GDM1 (cell line): ENCODE data around the gene FCER2.

Experiments
- DNase-seq: peaks from one replicate; lab custom pipeline; 2025; lab: John Stamatoyannopoulos, UW

The FCER2 gene

DNA sequence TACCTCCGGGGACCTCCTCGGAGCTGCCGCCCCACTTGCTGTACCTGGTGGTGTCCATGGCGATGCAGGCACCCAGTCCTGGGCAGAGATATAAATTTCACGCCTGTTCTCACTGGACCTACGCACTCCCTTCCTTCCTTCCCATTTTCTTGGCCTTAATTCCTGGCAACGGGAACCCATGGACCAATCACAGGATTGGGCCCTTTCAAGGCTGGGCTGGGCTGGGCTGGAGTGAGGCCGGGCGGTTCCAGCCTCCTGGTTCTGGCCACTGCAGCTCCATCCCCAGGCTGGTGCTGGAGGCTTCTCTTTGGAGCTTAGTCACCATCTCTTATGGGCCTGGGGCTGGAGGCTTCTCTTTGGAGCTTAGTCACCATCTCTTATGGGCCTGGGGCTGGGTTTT is 30.1 kb upstream of the FCER2 start, which contains the start of gene CLEC4G:
Gene CLEC4G (minus strand): TSS at position 66 of the 400 bp plus-strand sequence. CDS start 8 bp downstream, at position 58.
- no peak for DNase-seq

DNA sequence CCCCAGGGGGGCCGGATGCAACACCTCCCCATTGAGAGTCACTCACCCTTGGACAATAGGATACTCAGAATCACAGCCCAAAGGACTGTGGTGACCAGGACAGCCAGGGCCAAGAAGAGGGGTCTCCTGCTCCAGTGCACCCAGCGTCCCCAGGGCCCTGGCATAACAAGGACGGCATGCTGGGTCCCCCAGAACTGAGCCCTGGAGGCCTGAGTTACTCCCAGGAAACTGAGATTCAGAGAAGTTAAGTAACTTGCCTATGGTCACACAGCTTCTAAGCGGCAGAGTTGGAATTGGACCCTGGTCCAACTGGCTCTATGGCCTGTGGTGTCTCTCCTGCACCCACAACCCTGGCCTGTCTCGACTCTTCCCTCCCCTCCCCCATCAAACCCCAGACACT is 29.7 kb upstream of the FCER2 start:
- no peak for DNase-seq

DNA sequence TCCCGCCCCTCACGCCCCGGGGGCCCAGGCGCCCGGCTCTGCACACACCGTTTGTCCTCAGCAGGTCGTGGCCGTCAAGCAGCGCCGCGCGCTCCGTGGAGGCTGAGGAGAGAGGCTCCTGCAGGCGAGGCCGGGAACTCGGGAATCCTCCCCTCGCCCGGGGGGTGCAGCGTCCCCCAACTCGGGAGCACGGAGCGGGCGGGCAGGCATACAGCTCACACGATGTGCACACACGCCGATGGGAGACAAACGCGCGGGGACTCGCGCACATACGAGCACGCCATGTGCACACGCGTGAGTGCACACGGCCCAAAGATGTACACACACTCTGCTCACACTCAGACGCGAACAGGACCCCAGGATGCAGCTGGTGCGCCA is 29.3 kb upstream of the FCER2 start:
- no peak for DNase-seq

DNA sequence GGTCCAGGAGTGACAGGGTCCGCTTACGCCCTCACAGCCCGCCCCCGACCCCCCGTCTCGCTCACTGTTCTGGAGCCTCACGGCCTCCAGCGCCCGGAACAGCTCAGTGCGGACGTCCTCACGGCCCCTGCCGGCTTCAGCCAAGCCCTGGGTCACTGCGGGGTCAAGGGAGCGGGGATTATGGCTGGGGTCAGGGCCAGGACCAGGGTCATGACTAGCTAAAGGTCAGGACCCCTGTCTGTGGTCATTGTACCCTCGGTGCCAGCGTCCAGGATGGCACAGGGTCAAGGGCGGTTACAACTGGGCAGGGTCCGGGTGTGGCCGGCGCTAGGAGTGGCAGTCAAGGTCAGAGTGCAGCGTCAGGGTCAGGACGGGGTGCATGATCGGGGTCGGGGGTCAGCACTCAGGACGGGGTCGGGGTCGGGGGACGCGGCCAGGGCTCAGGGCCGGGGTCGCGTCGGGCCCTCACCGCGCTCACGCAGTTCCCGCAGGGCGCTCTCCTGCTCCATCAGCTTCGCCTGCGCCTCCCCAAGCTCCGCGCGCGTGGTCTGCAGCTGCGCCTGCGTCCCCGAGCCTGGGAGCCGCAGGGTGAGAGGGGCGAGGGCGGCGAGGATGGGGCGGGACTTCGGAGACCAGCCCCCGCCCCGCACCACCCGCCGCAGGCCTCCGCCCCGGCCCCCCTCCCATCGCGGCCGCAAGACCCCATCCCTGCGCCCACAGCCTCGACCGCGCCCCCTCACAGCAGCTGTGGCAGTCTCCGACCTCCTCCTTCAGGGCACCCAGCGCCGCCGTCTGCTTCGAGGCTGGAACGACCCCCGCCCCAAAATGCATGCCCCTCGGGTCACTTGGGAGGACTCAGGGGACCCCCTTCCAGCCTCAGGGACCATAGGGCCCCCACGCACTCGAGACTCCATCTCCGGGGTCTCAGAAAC is 28.6 kb upstream of the FCER2 start:
- no peak for DNase-seq

DNA sequence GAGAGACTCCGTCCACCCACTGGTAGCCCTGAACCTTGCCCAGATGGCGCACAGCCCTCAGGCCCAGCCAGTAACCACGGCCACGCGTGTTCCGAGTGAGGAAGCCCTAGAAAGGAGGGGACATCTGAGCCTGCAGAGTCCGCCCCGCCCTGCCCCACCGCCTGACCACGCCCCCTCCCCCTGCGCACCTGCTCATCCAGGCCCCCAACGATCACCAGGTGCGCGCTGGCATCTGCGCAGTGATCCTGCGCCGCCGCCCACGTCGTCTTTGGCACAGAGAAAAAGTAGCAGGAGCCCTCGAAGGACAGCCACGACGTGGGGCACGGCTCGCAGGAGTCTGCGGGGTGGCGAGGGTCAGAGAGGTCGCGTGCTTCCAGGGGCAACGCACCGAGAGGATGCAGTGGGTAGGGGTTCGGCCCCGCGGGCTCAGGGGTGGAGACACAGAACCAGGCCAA is 27.9 kb upstream of the FCER2 start:
- DNase-seq: no peak

DNA sequence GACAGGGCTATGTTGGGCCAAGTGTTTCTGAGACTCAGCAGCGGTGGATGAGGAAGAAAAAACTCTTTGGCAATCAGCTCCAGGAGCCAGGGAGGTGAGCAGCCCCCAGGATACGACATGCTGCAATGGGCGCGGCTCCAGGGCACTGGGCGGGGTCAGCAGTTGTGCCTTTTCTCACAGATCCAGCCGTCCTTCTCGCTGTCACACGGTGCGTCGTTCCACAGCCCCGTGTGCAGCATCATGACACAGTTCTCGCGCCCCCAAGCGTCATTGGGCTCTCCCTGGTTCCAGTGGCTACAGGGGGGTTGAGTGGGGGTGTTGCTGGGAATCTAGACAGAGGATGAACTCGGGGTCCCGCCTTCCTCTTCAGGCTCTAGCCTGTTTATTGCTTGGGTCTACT is 27.3 kb upstream of the FCER2 start:
- no peak for DNase-seq

DNA sequence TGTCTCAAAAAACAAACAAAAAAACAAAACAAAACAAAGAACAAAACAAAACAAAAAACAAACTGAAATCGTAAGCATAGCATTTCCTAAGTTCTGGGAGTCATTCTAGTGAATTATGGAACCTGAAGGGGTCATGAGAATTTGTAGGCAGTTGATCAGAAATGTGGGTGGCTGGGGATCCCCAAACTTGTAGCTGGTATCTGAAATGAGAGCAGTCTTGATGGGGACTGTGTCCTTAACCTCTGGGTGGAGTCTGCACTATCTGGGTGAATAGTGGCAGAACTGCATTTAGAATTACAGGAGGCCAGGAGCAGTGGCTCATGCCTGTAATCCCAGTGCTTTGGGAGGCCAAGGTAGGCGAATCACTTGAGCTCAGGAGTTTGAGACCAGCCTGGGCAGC is 23.9 kb upstream of the FCER2 start:
- no peak for DNase-seq

DNA sequence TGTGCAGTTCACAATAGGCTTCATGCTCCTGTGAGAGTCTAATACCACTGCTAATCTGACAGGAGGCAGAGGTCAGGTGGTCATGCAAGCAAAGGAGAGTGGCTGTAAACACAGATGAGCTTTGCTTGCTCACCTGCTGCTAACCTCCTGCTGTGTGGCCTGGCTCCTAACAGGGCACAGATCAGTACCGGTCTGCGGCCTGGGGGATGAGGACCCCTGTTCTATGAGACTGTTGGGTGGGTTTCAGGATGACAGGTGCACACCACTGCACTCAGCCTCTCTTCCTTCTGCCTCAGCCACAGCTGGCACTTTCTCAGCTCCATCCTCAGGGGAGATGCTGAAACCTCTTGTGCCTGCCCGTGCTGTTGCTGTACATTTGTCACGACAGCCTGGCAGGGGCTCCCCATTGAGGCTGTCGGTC is 20.3 kb upstream of the FCER2 start:
- DNase-seq: no peak

DNA sequence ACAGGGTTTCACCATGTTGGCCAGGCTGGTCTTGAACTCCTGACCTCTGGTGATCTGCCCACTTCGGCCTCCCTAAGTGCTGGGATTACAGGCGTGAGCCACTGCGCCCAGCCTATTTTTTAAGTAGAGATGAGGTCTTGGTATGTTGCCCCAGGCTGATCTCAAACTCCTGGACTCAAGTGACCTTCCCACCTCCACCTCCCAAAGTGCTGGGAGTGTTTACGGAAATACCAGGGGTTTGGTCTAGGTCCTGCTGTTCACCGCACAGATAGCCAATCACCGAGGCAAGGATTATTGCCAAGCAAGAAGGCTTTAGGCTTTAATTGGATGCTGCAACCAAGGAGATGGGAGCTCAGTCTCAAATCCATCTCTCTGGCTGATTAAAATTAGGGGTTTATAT is 18.4 kb upstream of the FCER2 start:
- no peak for DNase-seq

DNA sequence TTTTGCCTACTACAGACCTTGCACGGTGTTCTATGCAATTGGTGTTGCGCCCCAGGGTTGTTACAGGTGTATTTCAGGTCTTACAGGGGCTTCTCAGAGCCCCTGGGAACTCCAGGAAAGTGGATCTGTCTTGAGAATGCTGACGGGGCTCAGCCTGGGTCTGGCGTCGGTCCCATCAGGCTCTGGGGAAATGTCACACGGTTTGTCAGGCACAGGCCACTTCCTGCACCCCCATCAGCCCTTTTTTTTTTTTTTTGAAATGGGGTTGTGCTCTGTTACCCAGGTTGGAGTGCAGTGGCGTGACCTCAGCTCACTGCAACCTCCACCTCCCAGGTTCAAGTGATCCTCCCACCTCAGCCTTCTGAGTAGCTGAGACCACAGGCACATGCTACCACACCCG is 16.7 kb upstream of the FCER2 start:
- no peak for DNase-seq

DNA sequence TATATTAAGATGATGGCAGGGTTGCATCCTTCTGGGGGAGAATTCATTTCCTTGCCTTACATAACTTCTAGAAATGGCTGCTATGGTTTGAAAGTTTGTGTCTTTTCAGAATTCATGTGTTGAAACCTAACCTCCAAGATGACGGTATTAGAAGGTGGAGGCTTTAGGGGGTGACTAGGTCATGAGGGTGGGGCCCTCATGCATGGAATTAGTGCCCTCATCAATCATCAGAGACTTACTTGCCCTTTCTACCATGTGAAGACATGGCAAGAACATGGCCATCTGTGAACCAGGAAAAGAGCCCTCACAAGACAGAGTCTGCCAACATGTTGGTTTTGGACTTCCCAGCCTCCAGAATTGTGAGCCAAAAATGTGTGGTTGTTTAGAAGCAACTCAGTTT is 14.8 kb upstream of the FCER2 start:
- DNase-seq: no peak

DNA sequence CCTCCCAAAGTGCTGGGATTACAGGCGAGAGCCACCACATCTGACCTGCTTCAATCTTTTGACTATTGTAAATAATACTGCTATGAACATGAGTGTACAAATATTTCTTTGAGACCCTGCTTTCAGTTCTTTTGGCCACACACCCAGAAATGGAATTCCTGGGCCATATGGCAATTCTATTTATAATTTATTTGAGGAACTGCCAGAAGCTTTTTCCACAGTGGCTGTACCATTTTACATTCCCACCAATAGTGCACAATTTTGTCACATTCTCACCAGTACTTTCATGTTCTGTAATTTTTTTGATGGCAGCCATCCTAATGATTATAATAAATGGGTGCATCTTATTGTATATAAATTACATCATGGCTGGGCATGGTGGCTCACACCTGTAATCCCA is 13.7 kb upstream of the FCER2 start:
- no peak for DNase-seq

DNA sequence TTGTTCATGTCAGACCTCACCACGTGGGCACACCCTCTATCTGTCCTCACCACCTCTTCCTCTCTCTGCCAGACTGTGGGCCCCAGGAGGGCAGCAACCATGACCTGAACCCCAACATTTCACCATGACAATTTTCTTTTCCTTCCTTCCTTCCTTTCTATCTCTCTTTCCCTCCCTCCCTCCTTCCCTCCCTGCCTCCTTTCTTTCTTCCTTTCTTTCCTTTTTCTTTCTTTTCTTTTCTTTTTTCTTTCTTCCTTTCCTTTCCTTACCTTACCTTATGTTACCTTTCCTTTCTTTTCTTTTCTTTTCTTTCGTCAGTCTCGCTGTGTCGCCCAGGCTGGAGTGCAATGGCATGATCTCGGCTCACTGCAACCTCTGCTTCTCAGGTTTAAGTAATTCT is 8.7 kb upstream of the FCER2 start:
- DNase-seq: no peak

DNA sequence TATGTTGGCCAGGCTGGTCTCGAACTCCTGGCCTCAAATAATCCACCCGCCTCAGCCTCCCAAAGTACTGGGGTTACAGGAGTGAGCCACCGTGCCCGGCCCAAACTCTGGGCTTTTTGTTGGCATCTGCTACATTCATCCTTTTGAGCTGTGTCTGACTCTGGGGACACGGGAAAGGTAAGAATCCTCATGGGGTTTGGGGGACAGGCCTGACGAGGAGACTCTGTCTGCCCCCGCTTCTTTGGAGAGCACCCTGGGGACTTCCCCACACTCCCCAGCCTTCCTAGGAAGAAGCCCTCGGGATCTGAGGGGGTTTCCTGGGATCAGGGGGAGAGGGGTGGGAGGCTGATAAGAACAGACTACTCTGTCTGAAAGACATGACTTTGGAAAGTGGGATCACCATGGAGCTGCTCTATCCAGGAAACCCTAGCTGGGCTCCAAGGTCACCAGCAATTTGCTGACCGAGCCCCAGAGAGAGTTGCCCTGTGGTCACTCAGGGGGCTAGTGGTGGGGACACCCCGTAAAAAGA is 8.1 kb upstream of the FCER2 start:
- no peak for DNase-seq

DNA sequence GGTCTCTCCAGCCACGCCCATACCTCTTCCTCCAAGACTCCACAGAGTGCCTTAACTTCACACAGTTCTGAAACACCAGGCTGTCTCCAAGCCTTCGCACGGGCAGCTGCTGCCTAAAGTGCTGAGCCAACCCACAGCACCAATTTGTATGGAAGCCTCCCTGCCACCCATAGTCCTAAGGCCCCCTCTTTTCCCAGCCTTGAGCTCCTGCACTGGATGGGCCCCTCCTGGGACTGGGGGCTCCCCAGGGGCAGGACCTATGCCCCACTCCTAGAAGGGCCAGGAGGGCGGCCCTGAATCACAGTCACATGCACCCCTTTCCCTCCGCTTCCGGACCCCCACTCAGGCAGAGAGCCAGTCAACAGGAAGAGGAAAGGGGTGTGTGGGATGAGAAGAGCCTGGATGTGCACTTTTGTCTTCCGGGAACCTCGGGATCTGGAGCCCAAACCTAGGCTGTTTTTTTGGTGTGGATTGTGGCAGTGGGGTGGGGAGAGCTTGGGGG is 5.1 kb upstream of the FCER2 start:
- no peak for DNase-seq

DNA sequence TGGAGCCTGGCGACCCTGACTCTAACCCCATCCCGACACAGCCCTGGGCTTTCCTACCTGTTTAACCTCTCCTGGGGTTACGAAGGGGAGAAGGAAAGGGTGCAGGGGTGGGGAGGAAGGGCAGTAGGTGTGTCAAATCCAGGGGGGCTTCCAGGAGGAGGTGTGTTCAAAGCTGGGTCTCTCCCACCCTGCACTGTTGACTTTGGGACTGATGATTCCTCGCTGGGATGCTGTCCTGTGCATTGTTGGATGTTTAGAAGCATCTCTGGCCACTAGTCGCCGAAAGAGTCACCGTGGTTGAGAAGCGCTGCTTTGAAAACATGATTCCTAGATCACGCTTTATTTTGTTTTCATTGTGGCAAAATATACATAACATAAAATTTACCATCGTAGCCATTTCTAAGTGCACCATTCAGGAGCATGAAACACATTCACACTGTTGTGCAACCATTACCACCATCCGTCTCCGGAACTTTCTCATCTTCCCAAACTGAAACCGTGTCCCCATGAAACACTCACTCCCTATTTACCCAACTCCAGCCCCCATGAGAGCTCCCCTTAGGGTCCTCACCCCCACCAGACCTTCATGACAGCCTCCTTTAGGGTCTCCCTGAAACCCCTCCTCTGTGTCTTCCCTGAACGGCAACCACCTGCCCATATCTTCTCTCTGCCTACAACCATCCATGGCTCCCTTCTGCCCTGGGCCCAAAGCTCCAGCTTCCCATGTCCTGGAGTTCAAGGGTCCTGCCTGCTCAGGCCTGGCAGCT is 4.4 kb upstream of the FCER2 start:
- no peak for DNase-seq

DNA sequence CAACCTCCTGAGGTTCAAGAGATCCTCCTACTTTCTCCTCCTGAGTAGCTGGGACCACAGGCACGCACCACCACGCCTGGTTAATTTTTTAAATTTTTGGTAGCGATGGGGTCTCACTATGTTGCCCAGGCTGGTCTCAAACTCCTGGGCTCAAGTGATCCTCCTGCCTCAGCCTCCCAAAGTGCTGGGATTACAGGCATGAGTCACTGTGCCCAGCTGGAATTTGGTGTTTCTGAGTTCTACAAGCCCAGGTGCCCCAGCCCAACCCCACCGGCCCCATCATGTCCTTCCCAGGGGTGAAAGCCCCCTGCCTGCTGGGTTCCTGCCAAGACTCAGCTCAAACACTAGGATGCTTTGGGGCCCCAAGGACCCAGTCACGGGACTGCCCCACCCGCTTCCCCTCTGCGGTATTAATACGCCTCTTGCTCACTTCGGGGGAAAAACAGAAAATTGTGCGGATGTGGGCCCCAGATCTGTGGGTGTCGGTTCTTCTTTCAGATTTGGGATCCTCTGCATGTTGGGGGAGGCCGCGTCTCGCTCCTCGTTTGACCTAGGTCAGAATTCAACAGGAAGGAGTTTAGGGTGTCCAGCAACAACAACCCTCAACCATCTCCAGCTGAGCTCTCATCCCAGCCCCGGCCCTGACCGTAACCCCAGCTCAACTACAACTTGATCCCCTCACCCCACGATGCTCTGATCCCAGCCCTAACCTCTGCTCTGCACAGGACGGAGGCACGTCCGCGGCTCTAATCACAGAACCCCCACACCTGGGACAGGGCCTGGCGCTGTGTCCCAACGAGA is 3.7 kb upstream of the FCER2 start:
- peak; percentile 40 for DNase-seq

DNA sequence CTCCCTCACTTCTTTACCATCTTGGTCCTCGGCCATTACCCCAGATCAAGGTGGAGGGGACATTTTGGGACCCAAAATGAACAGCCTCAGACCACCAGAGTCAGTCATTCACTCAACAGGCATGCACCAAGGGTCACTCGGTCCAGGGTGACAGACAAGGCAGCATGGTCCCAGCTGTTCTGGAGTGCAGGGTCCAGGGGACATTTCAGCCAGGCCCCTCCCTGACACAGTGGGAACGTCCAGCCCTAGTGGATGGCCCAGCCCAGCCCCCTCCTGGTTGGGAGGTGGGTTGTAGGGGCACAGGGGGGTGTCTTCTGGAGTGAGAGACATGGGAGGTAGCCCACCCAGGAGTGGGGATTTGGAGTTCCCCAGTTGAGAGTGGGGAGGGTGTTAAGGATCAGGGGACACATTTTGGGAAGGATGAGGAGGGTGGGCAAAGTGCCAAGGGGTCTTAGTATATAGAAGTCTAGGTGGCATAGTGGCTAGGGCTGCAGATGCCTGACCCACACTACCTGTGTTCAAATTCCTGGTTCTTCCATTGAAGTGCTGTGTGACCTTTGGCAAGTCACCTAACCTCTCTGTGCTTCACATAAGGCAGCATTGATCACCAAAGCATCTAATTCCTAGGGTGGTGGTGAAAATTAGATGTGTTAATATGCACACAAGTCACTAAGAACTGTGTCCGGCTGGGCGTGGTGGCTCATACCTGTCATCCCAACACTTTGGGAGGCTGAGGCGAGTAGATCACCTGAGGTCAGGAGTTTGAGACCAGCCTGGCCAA is 2.5 kb upstream of the FCER2 start:
- no peak for DNase-seq

DNA sequence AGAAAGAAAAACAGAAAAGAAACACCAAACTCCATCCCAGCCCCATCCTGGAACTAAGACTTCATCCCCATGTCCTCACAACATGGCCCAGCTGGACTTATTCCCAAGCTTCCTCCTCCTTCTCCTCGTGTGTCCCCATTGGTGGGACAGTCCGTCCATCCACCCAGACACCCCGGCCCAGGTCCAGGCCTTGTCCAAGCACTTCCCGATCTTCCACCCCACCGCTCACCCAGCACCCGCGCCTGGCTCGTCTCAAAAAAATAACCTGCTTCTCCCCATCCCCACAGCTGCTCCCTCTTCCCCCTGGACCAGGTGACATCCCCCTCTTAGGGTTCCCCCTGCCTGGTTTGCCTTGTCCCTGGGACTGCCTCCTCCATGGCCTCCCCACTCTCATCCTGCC is 1.4 kb upstream of the FCER2 start:
- DNase-seq: no peak

DNA sequence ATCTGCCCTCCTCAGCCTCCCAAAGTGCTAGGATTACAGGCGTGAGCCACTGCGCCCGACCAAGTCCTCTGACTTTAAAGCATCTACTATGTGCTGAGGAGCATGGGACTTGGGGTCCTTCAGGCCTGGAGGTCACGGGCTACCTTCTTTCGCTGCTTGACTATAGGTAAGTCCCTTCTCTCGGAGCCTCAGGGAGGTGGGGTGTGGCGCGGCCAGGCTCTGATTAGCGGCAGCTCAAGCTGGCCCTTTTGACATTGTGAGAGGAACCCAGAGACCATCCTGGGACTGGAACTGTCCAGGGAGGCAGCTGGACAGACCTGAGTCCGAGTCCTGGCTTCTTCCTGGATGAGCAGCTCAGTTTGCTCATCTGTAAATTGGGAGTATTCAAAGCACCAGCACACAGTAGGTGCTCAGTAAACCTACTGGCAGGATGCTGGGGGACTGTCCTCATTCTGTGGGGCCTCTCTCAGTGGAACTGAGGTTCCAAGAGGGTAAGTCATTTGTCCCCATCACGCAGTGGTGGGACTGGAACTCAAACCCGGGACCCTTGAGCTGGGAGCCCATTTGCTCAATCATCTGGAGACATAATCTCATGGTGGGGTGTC is 780 bp downstream of the FCER2 start:
- DNase-seq: no peak
